ENCODE results near the gene PCDH17. TPM values are rescaled to one million over a fixed set of nuclear protein-coding genes. Genes with fewer than 3 reads are reported as not detected.

Gene PCDH17
- total RNA-seq, 1 experiment from 2014 or later = not detected

- POLR2A ChIA-PET (ENCODE audit: unreplicated experiment) = no interaction called here
- Histone ChIP-seq H4K20me1 (ENCODE audit: insufficient read depth) (no peaks in the 10 kb centered on the region), H3K4me3 (no peak overlapping the region), H3K9me3 (ENCODE audit: insufficient read depth, low read depth) (no peaks in the 10 kb centered on the region), H3K27me3 (ENCODE audit: insufficient read depth, low read depth) (no peaks in the 10 kb centered on the region), H3K36me3 (ENCODE audit: low read depth) (no peaks in the 10 kb centered on the region), H3K9me2 (ENCODE audit: insufficient read depth) (no peaks in the 10 kb centered on the region), H3F3A (ENCODE audit: insufficient read depth, low read depth) (no peaks in the 10 kb centered on the region), H3K4me2 (no peak overlapping the region), H3K27ac (no peak overlapping the region), H3K4me1 (replicated peaks; ENCODE audit: insufficient read depth) (no peaks in the 10 kb centered on the region), H3K79me2 (ENCODE audit: low read depth) (no peaks in the 10 kb centered on the region), H2AFZ (no peak overlapping the region)
- TF ChIP-seq, protein P1, sequence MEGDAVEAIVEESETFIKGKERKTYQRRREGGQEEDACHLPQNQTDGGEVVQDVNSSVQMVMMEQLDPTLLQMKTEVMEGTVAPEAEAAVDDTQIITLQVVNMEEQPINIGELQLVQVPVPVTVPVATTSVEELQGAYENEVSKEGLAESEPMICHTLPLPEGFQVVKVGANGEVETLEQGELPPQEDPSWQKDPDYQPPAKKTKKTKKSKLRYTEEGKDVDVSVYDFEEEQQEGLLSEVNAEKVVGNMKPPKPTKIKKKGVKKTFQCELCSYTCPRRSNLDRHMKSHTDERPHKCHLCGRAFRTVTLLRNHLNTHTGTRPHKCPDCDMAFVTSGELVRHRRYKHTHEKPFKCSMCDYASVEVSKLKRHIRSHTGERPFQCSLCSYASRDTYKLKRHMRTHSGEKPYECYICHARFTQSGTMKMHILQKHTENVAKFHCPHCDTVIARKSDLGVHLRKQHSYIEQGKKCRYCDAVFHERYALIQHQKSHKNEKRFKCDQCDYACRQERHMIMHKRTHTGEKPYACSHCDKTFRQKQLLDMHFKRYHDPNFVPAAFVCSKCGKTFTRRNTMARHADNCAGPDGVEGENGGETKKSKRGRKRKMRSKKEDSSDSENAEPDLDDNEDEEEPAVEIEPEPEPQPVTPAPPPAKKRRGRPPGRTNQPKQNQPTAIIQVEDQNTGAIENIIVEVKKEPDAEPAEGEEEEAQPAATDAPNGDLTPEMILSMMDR (conservative IDR thresholded peaks at IDR 0.05) = no peak
- TF ChIP-seq EZH2 (IDR thresholded peaks at IDR 0.05; ENCODE audit: low read depth) = no peak
- BruUV-seq (replicated peaks) = no TSS peak
- intact Hi-C loops (cut with micrococcal nuclease; ENCODE audit: unreplicated experiment) = no loop called here
- no peak for DNase-seq
- CTCF ChIA-PET = no interaction called here
These were observed 102.8 kb downstream of the PCDH17 start for GRCh38 chr13:57734306-57734705.

DNA sequence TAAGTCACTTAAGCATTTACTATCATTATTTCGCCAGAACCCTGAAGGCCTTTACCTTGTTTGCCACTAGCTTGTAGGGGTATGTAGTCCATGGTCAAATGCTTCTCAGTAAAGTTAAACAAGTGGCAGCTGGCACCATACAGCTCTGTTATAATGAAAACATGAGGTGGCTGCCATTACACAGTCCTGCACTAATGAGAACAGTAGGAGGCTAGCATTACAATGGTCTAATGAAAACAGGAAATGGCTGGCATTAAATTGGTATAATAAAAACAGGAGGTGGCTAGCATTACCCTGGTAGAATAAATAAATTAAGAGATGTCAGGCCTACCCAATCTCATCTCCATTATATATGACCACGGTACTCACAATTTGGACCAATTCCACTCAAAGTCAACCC, 107.5 kb downstream of the PCDH17 start:
- H3K36me3 ChIP-seq (ENCODE audit: low read depth) = no peaks in the 10 kb centered on the region
- POLR2A ChIA-PET (ENCODE audit: unreplicated experiment) = no interaction called here
- H4K20me1 ChIP-seq (ENCODE audit: insufficient read depth) = no peaks in the 10 kb centered on the region
- no peak overlapping the region for H2AFZ ChIP-seq
- H3F3A ChIP-seq (ENCODE audit: insufficient read depth, low read depth) = no peaks in the 10 kb centered on the region
- DNase-seq = no peak
- H3K4me3 ChIP-seq = no peak overlapping the region
- CTCF ChIA-PET = no interaction called here
- no peaks in the 10 kb centered on the region for H3K9me2 ChIP-seq (ENCODE audit: insufficient read depth)
- BruUV-seq (replicated peaks) = no TSS peak
- no peak for TF ChIP-seq EZH2 (IDR thresholded peaks at IDR 0.05; ENCODE audit: low read depth)
- TF ChIP-seq, protein P1 (conservative IDR thresholded peaks at IDR 0.05) = no peak
- H3K4me2 ChIP-seq = no peak overlapping the region
- no peaks in the 10 kb centered on the region for H3K9me3 ChIP-seq (ENCODE audit: insufficient read depth, low read depth)
- H3K79me2 ChIP-seq (ENCODE audit: low read depth) = no peaks in the 10 kb centered on the region
- H3K4me1 ChIP-seq (replicated peaks; ENCODE audit: insufficient read depth) = no peaks in the 10 kb centered on the region
- no peaks in the 10 kb centered on the region for H3K27me3 ChIP-seq (ENCODE audit: insufficient read depth, low read depth)
- H3K27ac ChIP-seq = no peak overlapping the region
- intact Hi-C loops (cut with micrococcal nuclease; ENCODE audit: unreplicated experiment) = no loop called here

DNA sequence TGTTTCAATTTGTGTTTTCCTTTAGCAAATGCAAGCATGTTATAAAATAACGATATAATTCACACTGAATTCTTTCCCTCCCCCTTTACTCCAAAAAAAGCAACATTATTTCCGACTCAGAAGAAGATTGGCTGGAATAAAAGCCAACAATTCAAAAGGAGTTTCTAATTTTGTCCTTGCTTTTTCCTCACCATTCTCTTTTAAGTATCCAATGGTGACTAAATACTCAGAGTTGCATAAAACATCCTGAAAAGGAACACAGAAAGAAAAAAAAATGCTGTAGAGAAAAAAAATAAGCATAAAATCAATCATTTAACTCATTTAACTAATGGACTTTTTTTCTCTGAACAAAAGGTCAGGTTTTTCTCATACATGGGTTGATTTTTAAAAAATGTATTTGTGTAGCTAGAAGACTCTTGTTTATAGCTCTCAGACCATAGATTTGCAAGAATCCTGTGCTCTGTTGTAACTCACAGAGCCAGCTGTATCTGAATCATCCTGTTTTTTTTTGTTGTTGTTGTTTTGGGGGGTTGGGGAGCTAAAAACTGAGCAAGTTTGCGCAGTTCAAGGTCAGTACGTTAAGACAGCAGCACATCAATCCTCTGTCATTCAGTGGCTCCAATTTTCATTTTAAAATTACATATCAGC, 108.1 kb downstream of the PCDH17 start:
- no peak for TF ChIP-seq EZH2 (IDR thresholded peaks at IDR 0.05; ENCODE audit: low read depth)
- TF ChIP-seq, protein P1 (conservative IDR thresholded peaks at IDR 0.05) = no peak
- Histone ChIP-seq H3K27me3 (ENCODE audit: insufficient read depth, low read depth) (no peaks in the 10 kb centered on the region), H2AFZ (no peak overlapping the region), H3K4me2 (no peak overlapping the region), H3K9me2 (ENCODE audit: insufficient read depth) (no peaks in the 10 kb centered on the region), H3K4me1 (replicated peaks; ENCODE audit: insufficient read depth) (no peaks in the 10 kb centered on the region), H3K27ac (no peak overlapping the region), H3K79me2 (ENCODE audit: low read depth) (no peaks in the 10 kb centered on the region), H3F3A (ENCODE audit: insufficient read depth, low read depth) (no peaks in the 10 kb centered on the region), H3K36me3 (ENCODE audit: low read depth) (no peaks in the 10 kb centered on the region), H4K20me1 (ENCODE audit: insufficient read depth) (no peaks in the 10 kb centered on the region), H3K4me3 (no peak overlapping the region), H3K9me3 (ENCODE audit: insufficient read depth, low read depth) (no peaks in the 10 kb centered on the region)
- BruUV-seq (replicated peaks) = no TSS peak
- POLR2A ChIA-PET (ENCODE audit: unreplicated experiment) = no interaction called here
- CTCF ChIA-PET = no interaction called here
- intact Hi-C loops (cut with micrococcal nuclease; ENCODE audit: unreplicated experiment) = no loop called here
- DNase-seq = no peak

All from PC-9 (cell line).